Adipocyte (in vitro differentiated cells): Measurements from ENCODE around the gene RHOA.
A peak's percentile ranks its signal among the peaks of the same experiment; 100 is the strongest.

Experiments used
- DNase-seq: peaks from one replicate; pipeline ENCODE4 v3.0.0-alpha.2; 2015; ENCODE audit warnings: low read depth
- H3K27me3 ChIP-seq: replicated peaks from 2 replicates; pipeline ENCODE4 v1.7.0; 2013; ENCODE audit warnings: mild to moderate bottlenecking, low read length, moderate library complexity; ENCODE audit not compliant: control insufficient read depth, insufficient read depth
- H3K36me3 ChIP-seq: 2 replicates; pipeline ENCODE4 v1.7.0; 2013; ENCODE audit warnings: low read length, mild to moderate bottlenecking, moderate library complexity; ENCODE audit not compliant: control insufficient read depth, insufficient read depth, severe bottlenecking
- H3K4me1 ChIP-seq: 2 replicates; pipeline ENCODE4 v1.7.0; 2013; ENCODE audit warnings: mild to moderate bottlenecking, low read length, moderate library complexity; ENCODE audit not compliant: control insufficient read depth, insufficient read depth
- H3K4me3 ChIP-seq: 2 replicates; pipeline ENCODE4 v1.7.0; 2013; ENCODE audit warnings: mild to moderate bottlenecking, low read length, moderate library complexity
- H3K9ac ChIP-seq: 2 replicates; pipeline ENCODE4 v1.7.0; 2013; ENCODE audit warnings: mild to moderate bottlenecking, low read length, moderate library complexity
- H3K9me3 ChIP-seq: 2 replicates; pipeline ENCODE4 v1.7.0; 2013; ENCODE audit warnings: mild to moderate bottlenecking, low read length, moderate library complexity; ENCODE audit not compliant: control insufficient read depth

RHOA gene

DNA sequence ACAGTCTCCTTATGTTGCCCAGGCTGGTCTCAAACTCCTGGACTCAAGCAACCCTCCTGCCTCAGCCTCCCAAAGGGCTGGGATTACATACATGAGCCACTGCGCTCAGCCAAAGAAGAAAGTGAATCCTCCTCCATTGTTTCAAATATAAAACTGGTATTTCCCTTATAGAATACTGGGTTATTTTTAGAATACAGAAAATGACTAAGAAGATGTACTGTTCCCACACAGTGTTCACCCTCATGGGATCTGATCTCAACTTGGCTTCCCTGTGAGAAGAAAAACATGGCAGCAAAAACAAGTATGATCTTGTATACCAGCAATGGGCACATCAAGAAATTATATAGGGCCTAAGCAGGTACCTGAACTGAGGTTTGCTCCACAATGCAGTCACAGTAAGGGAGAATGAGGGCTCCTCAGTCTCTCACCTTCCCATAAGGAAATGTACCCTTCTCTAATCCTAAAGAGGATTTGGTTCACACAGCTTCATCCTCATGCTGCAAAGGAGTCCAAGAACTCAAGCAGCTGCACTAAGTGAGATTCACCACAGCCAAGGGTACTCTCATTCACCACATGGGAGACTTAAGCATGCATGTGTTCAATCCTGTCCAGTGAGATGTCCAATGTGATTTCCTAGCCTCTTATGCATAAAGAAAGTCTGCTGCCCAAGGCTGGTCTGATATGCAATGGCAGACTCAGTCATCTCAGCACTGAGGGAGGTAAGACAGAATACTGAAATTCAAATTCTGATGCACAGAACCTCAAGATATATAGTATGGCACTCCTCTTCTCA lies 97.7 kb downstream of the RHOA start:
- DNase-seq, result peak; percentile 12
- peaks cover 67% of the 10 kb centered on the region for H3K36me3 ChIP-seq
- no peak overlapping the region for H3K9ac ChIP-seq
- peaks cover 10% of the 10 kb centered on the region for H3K4me1 ChIP-seq
- no peak overlapping the region for H3K4me3 ChIP-seq
- H3K9me3 ChIP-seq, result no peaks in the 10 kb centered on the region
- no peaks in the 10 kb centered on the region for H3K27me3 ChIP-seq

DNA sequence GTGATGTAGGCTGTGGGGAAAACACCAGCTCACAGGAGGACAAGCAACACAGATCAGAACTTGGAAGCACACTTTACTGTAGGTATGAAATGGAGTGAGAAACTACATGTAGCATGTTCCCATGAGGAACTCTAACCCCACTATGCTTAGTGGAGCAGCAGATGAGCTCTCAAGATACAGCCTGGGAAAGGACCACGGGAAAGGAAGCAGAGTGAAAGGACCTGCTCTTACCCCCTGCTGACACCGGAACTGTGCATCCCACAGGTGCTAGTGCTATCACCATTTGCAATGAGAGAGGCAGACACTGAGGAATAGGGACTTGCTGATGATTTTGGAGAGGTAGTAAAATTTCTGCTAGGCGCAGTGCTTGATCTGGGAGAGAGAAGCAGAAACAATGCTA lies 100.5 kb downstream of the RHOA start:
- no peaks in the 10 kb centered on the region for H3K9me3 ChIP-seq
- DNase-seq, result no peak
- H3K4me3 ChIP-seq, result no peak overlapping the region
- peaks cover 62% of the 10 kb centered on the region for H3K36me3 ChIP-seq
- no peaks in the 10 kb centered on the region for H3K27me3 ChIP-seq
- no peak overlapping the region for H3K9ac ChIP-seq
- H3K4me1 ChIP-seq, result peaks cover 10% of the 10 kb centered on the region

DNA sequence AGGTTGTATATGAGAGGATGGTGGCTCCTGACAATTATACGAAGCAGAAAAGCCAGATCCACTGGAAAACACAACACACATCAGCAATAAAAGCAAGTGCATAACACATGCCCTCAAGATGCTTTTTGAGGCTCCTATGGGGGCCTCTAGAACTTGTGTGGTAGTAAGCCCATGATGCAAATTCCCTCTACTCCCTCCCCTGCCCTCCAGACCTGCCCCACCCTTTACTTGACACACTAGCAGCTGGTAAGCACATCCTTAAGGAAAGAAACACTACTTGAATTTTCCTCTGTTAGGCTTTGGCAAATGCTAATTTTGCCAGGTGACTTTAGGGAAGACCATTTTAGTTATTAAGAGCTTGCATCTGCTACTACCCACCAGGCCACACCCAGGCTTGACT lies 101.1 kb downstream of the RHOA start:
- no peak for DNase-seq
- H3K27me3 ChIP-seq, result no peaks in the 10 kb centered on the region
- H3K36me3 ChIP-seq, result peaks cover 62% of the 10 kb centered on the region

More for the DNA sequence above, 101.1 kb downstream of the RHOA start:
- Histone ChIP-seq H3K4me1 (peaks cover 10% of the 10 kb centered on the region), H3K9ac (no peak overlapping the region), H3K9me3 (no peaks in the 10 kb centered on the region), H3K4me3 (no peak overlapping the region)
